ENCODE results near the gene PTPRN2.

Gene PTPRN2

GRCh38 chr7:158486919-158487318, 100.7 kb downstream of the PTPRN2 start:
- DNase-seq = no peak

- DNase-seq = no peak
Measured at GRCh38 chr7:158484801-158485531, 102.7 kb downstream of the PTPRN2 start.

GRCh38 chr7:158482480-158482879, 105.1 kb downstream of the PTPRN2 start:
- DNase-seq = no peak

- DNase-seq = no peak
Measured at GRCh38 chr7:158479664-158480025, 108.0 kb downstream of the PTPRN2 start.

- no peak for DNase-seq
Measured at GRCh38 chr7:158479021-158479663, 108.5 kb downstream of the PTPRN2 start.

- DNase-seq = no peak
Measured at GRCh38 chr7:158477866-158478265, 109.8 kb downstream of the PTPRN2 start.

GRCh38 chr7:158476331-158476932, 111.2 kb downstream of the PTPRN2 start:
- DNase-seq = no peak

- no peak for DNase-seq
Measured at GRCh38 chr7:158475679-158476052, 112.0 kb downstream of the PTPRN2 start.

GRCh38 chr7:158475036-158475678, 112.5 kb downstream of the PTPRN2 start:
- DNase-seq = no peak

- DNase-seq = no peak
Measured at GRCh38 chr7:158474488-158474887, 113.1 kb downstream of the PTPRN2 start.

- DNase-seq = no peak
Measured at GRCh38 chr7:158473946-158474345, 113.7 kb downstream of the PTPRN2 start.

GRCh38 chr7:158473221-158473620, 114.4 kb downstream of the PTPRN2 start:
- DNase-seq = peak; percentile 70

- DNase-seq = no peak
Measured at GRCh38 chr7:158472596-158472995, 115.0 kb downstream of the PTPRN2 start.

GRCh38 chr7:158471716-158472115, 115.9 kb downstream of the PTPRN2 start:
- no peak for DNase-seq

GRCh38 chr7:158470336-158470735, 117.3 kb downstream of the PTPRN2 start:
- DNase-seq = no peak

GRCh38 chr7:158469396-158470051, 118.1 kb downstream of the PTPRN2 start:
- DNase-seq = no peak

- DNase-seq = no peak
Measured at GRCh38 chr7:158468700-158469296, 118.8 kb downstream of the PTPRN2 start.

- no peak for DNase-seq
Measured at GRCh38 chr7:158468181-158468580, 119.4 kb downstream of the PTPRN2 start.

- no peak for DNase-seq
Measured at GRCh38 chr7:158467562-158467961, 120.1 kb downstream of the PTPRN2 start.

GRCh38 chr7:158463317-158463716, 124.3 kb downstream of the PTPRN2 start:
- DNase-seq = no peak

- DNase-seq = no peak
Measured at GRCh38 chr7:158461824-158462223, 125.8 kb downstream of the PTPRN2 start.

GRCh38 chr7:158460665-158461064, 127.0 kb downstream of the PTPRN2 start:
- DNase-seq = no peak
